GM19351 (cell line): ENCODE measurements around the gene ZFP64.
"Not testable (repeated sequence)": the region's sequence is repeated elsewhere in the genome, so short reads cannot be mapped to it uniquely, and the experiment has no call there.

Experiments used
- ATAC-seq: cut with Tn5 transposase; IDR thresholded peaks from one replicate; pipeline ENCODE4 v1.9.1; 2021; ENCODE audit warnings: mild to moderate bottlenecking, moderate library complexity; ENCODE audit not compliant: unreplicated experiment

The ZFP64 gene

DNA sequence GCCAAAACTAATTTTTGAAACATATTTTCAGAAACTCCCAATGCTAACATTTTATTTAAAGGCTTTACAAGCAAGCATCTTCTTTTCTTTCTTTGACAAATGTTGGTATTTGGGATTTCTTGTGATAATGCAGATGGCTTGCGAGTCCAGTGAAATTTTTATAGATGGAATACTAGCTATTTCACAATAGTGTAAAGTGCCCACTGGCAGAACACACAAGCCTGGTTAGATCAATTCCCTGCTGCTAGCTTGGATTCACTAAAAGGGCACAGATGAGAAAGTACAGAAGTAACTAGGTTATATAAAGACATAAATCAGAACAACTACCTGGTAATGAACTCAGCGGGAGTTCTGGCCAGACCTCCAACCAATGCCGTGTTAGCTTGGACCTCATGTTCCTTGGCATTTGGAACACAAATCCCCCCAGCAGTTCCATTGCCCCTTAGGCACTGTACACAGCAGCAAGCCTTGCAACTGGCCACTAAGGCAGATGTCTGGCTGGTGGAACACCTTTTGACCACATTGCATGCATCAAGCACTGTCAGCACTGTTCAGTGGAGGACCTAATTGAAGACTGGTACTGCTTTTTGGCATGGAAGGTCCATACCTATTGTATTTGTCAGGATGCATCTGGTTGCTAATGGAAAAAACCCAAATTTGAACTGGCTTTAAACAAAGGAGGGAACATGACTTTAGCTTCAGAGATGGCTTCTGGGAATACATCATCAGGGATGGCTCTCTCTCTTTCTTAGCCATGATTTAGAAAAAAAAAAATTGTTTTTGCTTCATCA is 15.6 kb upstream of the ZFP64 start:
- ATAC-seq = no peak

DNA sequence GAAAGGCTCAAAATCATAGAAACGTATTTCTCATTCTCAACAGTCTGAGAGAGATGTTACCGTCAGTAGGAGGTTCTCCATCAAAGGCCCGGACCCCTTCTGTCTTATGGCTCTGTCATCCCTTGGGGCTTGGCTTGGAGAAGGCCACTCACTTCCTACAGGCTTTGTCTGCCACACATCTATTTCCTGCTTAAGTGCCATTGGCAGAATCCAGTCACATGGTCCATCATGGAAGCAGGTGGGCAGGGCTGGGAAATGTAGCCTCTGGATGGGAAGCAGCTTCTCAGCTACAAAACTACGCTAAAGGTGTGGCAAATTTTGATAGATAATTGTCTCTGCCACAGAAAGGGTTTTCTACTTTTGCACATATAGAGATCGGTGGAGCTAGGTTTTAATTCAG is 12.6 kb upstream of the ZFP64 start:
- no peak for ATAC-seq

DNA sequence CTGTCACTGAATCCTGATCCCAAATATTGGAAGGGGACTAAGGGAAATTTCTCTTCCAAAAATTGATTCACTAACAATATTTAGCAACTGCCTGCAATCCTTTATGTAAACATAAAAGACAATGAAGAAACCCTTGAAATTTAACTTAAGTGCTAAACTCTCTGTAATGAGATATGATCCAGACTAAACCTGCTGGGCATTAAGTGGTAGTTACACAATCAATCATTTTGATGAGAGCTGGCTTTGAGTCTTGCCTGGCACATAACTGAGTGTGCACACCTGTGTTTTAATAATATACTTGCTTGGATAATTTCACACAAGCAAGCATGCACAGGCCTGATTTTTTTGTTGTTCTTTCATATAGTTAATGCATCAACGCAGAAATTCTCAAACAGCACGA is 9.8 kb upstream of the ZFP64 start:
- no peak for ATAC-seq

DNA sequence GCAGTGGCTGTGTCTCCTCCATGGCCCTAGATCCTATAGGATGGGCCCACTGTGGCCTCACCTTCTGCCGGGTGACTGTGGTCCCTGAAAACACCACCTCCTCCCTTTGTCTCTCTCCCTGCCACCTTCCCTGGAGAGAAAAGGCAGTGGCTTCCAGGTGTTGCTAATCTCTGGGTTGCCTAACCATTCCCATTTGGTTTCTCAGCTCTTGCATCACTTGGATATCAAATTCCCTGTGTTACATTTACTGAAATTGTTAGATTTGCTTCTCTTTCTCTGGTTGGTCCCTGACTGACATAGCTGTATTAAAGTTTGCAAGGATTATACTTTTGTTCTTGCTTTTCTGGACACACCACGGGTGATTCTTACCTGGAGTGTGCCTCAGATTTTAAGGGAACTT is 9.3 kb upstream of the ZFP64 start:
- no peak for ATAC-seq

DNA sequence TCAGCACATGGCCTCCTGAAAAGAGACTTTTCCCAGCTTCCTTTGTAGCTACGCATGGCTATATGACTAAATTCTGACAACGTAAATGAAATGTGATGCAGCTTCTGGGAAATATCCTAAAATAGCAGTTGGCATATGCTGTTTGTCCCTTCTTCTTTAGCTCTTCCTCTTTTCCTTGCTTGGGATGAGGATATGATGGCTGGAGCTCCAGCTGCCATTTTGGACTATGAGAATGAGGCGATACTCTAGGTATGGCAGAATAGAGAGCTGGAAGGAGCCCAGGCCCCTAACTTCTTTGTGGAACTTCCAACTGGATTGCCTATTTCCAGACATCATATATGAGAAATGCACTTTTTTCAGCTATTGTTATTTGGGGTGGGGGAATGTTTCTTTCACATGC is 5.3 kb upstream of the ZFP64 start:
- no peak for ATAC-seq

DNA sequence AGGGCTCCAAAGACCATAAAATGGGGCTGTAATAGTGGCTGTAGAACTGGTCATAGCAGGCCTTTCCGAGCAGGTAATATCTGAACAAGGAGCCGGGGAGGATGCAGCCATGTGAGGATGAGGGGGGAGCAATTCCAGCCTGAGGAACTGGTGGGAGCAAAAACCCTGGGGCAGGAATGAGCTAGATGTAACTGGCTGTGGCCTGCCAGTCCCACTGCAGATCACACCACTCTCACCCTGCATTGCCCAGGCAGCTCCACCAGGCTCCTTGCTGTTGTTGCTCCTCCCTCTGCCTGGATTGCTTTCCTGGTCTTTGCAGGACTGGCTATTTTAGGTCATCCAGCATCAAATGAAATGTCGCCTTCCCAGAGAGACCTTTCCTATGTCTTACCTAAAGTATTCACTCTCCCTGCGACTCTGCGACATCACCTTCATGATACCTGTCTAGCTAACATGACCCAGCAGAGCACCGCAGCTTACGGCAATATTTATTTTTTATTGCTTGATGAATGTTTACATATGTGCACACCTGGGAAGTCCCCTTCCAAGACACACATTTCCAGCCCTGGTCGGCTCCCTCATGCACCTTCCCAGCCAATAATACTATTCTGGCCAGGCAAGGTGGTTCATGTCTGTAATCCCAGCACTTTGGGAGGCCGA is 2.4 kb upstream of the ZFP64 start:
- ATAC-seq = no peak

DNA sequence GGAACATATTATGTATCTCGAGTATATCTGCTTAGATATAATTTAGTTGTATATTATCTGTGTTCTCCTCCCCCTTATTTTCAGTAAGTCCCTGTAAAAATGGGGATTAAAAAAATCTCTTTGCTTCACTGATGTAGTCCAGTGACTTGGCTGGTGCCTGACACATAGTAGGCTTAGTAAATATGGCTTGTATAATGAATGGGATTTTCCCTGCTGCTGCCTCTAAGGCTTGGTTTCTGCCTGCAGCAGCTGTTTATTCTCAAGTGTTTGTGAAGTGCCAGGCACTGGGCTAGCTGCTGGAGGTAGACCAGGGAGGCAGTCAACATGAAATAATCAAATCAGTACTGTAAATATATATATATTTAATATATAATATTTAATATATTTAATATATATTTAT is 1.6 kb upstream of the ZFP64 start:
- ATAC-seq = no peak

DNA sequence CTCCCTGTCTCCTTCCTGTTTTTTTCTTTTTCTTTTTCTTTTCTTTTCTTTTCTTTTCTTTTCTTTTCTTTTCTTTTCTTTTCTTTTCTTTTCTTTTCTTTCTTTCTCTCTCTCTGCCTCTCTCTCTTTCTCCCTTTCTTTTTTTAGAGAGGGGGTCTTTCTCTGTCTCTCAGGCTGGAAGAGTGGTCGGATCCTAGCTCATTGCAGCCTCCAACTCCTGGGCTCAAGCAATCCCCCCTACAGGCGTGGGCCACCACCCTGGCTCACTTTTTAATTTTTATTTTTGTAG is 1.1 kb upstream of the ZFP64 start:
- not testable (repeated sequence) for ATAC-seq

DNA sequence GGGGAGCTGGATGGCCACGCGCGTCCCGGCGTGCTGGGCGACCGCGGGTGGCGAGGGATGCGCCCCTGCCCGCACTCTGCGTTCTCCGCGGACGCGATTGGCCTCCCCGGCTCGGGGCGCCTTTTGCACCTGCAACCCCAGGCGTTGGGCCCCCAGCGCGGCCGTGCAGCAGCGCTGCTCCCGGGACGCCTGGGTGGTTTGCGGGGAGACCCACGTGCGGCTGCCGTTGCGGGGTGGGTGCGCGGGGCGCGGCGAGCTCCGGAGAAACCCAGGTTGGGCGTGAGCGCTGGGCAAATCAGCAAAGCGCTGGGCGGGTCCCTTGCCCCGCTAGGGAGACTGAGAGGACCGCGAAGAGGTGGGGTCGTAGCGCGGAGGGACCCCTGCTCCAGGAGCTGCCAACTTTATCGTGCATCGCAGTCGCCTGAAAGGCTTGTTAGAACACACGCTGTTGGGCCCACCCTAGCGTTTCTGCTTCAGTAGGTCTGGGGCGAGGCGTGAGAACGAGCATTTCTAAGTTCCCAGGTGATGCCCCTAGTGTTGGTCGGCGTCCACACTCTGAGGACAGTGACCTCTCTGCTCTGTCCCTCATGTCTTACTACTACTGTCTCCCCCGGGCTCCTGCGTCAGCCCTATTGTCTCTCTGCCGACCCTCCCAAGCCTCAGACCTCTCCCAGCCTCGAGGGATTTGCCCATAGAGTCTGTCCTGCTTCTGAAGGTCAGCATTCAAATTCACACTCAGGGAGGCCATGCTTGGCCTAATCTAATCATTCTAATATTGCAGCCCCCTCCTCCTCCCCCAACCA is 538 bp upstream of the ZFP64 start:
- peak; percentile 55 for ATAC-seq

DNA sequence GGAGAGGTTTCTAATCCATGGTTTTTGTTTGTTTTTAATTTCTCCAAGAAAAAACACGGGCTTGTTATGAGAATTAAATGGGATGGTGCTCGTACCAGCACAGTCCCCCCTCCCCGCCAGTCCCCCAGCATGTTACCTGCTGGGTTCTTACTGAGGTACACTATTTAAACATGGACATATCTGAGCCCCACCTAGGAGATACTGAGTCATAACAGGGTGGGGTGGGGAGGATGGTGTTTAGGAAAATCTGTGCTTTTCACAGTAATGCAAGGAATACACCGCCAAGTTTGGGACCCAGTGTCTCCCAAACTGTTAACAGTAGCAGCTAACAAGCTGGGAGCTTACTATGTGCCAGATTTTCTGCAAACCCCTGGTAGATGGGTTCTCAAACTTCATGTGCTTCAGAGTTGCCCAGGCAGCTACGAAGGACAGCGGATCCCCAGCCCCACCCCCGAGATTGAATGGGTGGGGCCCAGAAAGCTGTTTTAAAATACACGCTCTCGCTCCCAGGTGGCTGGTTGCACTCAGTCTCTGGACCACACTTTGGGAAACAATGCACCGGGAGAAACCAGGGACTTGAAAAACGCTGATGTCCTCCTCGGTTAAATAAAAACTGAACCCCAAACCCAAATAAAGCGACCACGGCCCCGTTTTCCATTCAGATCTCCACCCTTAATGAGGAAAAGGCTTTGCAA is 995 bp downstream of the ZFP64 start:
- peak; percentile 41 for ATAC-seq

DNA sequence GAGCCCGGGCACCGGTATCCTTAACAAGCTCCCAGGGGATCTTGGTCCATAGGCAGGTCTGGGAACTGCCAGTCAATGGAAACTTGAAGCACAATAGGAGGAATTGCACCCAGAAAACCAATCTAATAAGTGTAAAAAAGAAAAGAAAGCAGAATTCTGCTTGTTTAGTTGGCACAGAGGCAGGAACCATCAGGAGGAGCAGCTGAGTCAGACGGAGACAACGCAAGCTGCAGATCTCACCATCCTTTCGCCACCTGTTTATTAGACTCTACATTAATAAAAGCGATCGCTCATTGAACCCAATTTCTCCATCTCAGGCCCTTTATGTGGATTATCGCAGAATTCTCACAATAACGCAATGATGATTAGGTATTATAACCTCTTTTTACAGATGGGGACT is 9.8 kb downstream of the ZFP64 start:
- no peak for ATAC-seq

DNA sequence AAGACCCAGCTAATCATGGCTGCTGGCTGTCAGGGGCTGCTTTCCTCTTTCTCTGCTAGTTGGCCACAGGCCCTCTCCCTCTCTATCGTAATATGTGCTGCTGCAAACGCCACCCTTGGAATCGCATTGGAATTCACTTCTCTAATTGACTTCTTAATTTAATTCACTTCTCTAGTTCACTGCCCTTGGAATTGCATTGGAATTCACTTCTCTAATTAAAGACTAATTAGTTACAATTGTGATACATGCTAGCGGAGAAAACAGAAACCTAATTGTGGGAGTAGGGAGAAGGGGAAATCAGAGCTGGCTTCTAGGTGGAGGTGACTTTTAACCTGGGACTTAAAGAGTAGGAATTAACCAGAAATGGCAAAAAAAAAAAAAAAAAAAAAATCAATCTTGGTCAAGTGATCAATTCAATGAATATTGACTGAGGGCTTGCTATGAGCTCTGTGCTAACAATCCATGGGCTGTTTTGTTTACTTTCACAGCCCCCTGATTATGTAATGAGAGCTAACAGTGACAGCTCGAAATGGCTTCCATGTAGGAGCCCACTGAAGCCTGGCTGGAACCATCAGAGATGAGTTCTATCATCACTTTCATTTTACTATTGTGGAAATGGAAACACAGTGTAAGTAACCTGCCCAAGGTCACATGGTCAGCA is 11.3 kb downstream of the ZFP64 start:
- no peak for ATAC-seq

DNA sequence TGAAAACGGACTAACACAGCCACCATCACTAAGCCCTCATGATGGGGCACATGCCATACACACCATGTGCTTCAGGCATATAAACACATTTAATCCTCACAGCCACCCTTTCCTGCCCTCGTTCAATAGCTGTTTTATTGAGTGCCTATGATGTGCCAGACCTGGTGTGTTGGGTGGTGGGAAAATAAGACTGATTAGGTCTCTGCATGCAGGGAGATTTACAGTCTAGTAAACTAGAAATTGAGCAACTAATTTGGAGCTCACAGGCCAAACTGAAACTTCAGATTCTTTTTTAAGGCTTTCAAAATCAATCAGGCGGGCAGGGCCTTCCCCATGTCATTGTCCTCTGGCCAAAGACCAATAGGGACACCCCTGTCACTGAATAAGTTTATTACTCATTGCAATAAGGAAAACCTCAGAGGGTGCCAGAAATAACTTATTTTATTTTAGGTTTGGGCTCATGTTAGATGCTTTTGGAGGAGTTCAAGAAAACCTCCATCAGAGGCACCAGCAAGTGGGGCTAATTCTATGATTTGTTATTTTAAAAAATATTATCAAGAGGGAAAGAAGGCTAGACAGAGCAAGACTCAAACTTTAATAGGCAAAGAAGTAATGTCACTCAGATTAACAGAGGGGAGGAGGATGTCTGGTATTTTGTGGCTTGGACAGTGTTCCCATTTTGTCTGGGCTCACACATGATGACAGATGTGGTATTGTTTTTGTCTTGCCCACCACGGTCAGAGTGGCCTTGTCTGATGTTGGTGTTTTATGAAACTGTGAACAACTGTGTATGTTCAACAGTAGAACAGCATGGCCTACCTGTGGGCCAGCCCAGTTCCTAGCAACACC is 12.0 kb downstream of the ZFP64 start:
- ATAC-seq = peak; percentile 86

DNA sequence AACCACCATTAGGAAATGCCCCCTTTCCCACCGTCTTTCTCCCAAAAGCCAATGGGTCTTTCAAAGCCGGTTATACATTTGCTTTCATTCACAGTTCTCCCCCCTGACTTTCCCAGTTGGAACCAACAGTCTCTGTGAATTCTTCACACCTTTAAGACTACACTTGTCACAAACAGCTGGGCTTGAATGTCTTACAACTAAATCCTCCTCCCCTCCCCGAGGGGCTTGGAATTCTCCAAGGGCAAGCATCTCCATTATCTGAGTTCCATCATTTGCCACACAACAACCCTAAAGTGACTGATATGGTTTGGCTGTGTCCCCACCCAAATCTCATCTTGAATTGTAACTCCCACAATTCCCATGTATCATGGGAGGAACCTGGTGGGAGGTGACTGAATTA is 12.9 kb downstream of the ZFP64 start:
- no peak for ATAC-seq

DNA sequence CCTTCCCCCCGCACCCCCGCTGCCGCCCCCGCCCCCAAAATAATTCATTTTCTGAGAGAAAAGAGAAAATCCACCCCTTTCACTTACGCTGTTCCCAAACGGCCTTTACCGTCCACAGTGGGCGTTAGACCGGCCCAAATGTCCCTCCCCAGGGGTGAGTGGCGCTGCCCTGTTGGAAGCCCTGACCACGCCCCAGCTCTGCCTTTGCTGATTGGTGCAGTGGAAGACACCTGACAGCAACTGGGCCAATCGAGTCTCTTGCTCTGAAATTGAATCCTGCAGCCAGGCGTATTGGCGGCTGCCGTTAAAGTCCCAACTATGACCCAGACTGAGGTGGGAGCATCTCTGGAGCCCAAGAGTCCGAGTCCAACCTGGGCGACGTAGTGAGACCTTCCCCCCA is 15.7 kb downstream of the ZFP64 start:
- ATAC-seq = no peak

DNA sequence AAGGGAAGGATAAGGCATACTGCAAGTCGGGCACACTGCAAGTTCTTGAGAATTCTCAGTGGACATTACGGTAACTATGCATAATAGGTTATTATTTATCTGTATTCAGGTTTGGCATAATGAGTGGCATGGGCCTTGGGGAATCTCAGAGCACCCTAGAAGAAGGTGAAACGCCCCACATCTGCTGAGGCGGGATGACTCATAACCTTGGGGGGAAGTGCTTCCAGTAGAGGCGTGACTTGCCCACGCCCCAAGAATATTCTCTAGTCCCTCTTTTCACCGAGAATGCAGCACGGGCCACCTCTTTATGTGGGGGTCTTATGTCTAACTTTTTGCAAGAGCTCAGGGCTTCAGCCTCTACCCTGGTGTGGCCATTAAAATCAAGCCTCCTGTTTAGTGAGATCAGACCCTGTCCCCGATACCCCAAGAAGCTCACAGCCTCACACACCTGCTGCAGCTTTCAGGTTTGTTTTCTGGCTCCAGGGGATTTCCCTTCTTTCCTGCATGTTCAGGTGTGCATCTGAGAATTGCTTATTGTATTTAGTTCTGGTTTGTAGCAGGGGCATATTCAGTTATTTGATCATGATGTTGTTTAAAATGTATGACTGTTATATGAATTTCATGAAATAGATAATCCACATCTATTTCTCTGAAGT is 19.1 kb downstream of the ZFP64 start:
- ATAC-seq = peak; percentile 93

DNA sequence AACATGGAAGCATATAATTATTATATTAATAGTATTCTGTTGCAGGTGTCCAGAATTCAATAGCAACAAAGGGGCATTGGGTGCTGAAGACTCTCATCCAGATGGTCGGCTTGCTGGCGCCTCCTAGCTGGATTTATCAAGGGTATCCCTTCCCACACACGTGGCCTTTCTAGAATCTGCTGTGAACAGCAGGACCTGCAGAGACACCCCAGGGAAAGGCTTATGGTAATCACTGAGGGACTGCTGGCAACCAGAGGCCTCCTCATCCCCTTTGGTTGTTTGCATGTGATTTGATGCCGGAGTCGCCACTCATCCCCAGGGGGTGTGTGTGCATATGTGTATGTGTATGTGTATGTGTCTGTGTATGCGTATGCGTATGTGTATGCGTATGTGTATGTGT is 20.6 kb downstream of the ZFP64 start:
- ATAC-seq = no peak

DNA sequence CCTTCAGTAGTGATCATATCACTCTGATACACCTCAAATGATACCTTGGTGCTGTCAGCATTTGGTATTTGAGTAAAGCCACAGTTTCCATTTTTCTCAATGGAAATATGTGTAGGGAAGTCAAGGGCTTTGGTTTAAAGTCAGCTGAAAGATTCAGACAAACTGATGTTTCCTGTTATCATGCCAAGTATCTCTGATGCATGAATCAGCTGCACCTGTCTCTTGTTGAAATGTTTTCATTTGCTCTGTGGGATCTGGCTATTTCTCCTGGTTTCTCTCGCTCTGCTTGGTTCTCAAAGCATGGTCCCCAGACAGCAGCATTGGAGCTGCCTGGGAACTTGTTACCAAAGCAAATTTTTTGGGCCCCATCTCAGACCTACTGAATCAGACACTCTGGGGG is 23.5 kb downstream of the ZFP64 start:
- ATAC-seq = no peak

DNA sequence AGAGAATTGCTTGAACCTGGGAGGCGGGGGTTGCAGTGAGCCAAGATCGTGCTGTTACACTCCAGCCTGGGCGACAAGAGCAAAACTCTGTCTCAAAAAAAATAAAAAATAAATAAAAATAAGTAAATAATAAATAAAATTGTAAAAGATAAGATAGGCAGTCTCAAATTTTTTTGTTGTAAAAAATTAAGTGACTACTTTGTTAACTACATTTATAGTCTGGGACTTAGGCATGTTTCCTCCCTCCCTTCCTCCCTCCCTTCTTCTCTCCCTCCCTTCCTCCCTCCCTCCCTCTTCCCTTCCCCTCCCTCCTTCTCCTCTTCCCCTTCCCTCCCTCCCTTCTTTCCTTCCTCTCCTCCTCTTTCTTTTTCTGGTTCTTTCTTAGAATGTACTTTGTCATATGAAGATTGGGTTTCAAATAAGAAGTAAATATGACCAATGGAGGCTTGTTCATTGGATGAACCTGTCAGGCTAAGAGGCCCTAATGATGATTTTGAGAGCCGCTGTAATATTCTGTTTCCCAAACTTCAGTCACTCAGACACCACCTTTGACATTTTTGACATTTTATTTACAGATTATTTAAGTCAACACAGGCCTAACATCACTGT is 24.2 kb downstream of the ZFP64 start:
- ATAC-seq = no peak
